Pancreas (tissue), 10 donors: ENCODE results near the gene BCLAF1. TPM values are rescaled to one million over a fixed set of nuclear protein-coding genes. Genes with fewer than 3 reads are reported as not detected.

Experiments used
- ATAC-seq, 4 donors: fragments of 200-7000 bp; cut with Tn5 transposase; one replicate each; pipeline versions ENCODE4 v1.8.0 to v1.9.1; 2020; ENCODE audit warnings: mild to moderate bottlenecking in 4 of 4, moderate library complexity in 4 of 4
- DNase-seq, 6 donors: peaks; one replicate each; pipeline ENCODE4 v3.0.0-alpha.2; 2020
- FAIRE-seq: peaks from 2 replicates; lab custom pipeline; 2012; peaks lifted over from hg19 to GRCh38; lab: Jason Lieb, UNC
- H3K27ac ChIP-seq, 4 donors: fragments of 200-600 bp; sonication (generic); 1 replicate in 3 of 4; 2 replicates in 1 of 4; pipeline versions ENCODE4 v1.5.0 to v1.8.0; 2020
- H3K27me3 ChIP-seq, 4 donors: fragments of 200-600 bp; one replicate each; pipeline ENCODE4 v1.8.0; 2021
- H3K36me3 ChIP-seq, 3 donors: fragments of 200-600 bp; sonication (generic) in 1 of 3; one replicate each; pipeline versions ENCODE4 v1.5.0 to v1.8.0; 2020 to 2021
- H3K4me1 ChIP-seq, 3 donors: fragments of 200-600 bp; one replicate each; pipeline ENCODE4 v1.8.0; 2021
- H3K4me3 ChIP-seq, 4 donors: fragments of 200-600 bp; sonication (generic) in 2 of 4; one replicate each; pipeline versions ENCODE4 v1.5.0 to v1.8.0; 2020 to 2021
- H3K9me3 ChIP-seq, 4 donors: fragments of 200-600 bp; one replicate each; pipeline ENCODE4 v1.8.0; 2021
- CTCF ChIP-seq, 4 donors: fragments of 200-600 bp; sonication (generic) in 3 of 4; IDR thresholded peaks; one replicate each; pipeline versions ENCODE4 v1.5.0 to v1.8.0; 2021; ENCODE audit warnings: antibody characterized with exemption in 4 of 4
- WGBS, 2 donors: extraction: QIAGEN DNeasy Blood & Tissue Kit; methylation state at CpG; one replicate each; pipeline ENCODE4 v1.1.7; 2013; 5-methylcytosine and 5-hydroxymethylcytosine counted together
- intact Hi-C, 3 donors: fragments of 100-400 bp; cut with DNase I; formaldehyde crosslinking; loops; one replicate each; pipeline versions ENCODE4 v1.11.1 to v1.14.2; 2022
- polyA plus RNA-seq, 2 donors: library from polyadenylated mRNA; stranded (reverse); fragments of 200-250 nt; gene quantifications; one replicate each; pipeline ENCODE4 v1.2.3, GENCODE V29; 2013
- total RNA-seq, 6 donors: library from RNA; stranded (reverse); fragmentation: NEBNext Ultra II Directional in 4 of 6; extraction: Animal tissue kit (Norgen Biotek cat#: 25700) in 4 of 6; gene quantifications; one replicate each; pipeline versions ENCODE4 v1.2.1 to v1.2.4, GENCODE V29; 2021 to 2023
- donor health status: healthy with polysubstance abuse.
- donor health status: DM: no; HTN: no; CAD: no; lungs with moderate emphysema.
- donor health status: DM: no; HTN: no; CAD: no.
- donor health status: control.
- donor health status: control.
- donor health status: Bipolar disorder and iron deficiency.
- donor health status: DM: yes; HTN: yes; CAD: no.
- donor health status: DM: no; HTN: no; CAD: no.
- donor health status: DM: no; HTN: no; CAD: no.
- donor health status: DM: yes; HTN: yes; CAD: no.

Gene BCLAF1
- total and polyA plus RNA-seq, 8 donors = 14.5 to 73.3 (median 43.5) TPM

DNA sequence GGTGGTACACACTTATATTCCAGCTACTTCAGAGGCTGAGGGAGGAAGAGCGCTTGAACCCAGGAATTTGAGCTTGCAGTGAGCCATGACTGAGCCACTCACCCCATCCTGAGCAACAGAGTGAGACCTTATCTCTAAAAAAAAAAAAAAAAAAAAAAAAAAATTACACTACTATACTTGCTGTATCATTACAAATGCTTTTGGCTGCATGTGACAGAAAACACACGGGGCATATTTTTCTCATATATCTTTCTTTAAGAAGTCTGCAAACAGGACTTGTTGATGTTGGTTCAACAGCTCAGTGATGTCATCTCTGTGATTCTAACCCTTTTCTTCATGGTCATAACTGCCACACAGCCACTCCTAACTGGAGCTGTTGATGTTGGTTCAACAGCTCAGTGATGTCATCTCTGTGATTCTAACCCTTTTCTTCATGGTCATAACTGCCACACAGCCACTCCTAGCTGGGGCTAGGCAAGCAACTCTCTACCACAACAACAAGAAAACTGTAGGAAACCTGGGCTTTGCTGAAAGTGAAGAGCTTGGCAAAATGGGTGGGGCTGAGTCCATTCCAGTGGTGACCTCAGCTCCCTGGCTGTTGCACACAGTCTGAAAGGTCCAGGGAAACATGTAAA lies 59.3 kb downstream of the BCLAF1 start:
- Histone ChIP-seq H3K27me3 (no peaks in the 10 kb centered on the region), H3K4me3 (no peak overlapping the region), H3K9me3 (no peaks in the 10 kb centered on the region), H3K27ac (no peak overlapping the region), H3K36me3 (no peaks in the 10 kb centered on the region), H3K4me1 (peaks cover 0 to 5% (median 0%) of the 10 kb centered on the region in 3 donors)
- no peak for FAIRE-seq
- WGBS, 2 donors = 74% methylated on average over 2 of the region's 2 CpGs
- no peak for DNase-seq
- ATAC-seq = peak in 2 of 4 donors; percentile 33 to 35
- TF ChIP-seq CTCF (IDR thresholded peaks at IDR 0.05) = no peak
- intact Hi-C loops = loop anchor here in 1 of 3 donors (10.0 kb wide), 1 partner anchor 696 kb away; no protein-coding TSS in a partner anchor

- Histone ChIP-seq H3K27ac (no peak overlapping the region), H3K9me3 (no peaks in the 10 kb centered on the region), H3K4me3 (no peak overlapping the region), H3K36me3 (no peaks in the 10 kb centered on the region), H3K27me3 (no peaks in the 10 kb centered on the region), H3K4me1 (peaks cover 0 to 5% (median 0%) of the 10 kb centered on the region in 3 donors)
- DNase-seq (no peak), FAIRE-seq (no peak), ATAC-seq (no peak)
- intact Hi-C loops = loop anchor here in 2 of 3 donors (5.0 to 10.0 kb wide), 2 partner anchors 694 to 697 kb away; no protein-coding TSS in a partner anchor
- 89 to 91% methylated on average over 2 of the region's 2 CpGs for WGBS, 2 donors
- no peak for TF ChIP-seq CTCF (IDR thresholded peaks at IDR 0.05)
Measured at GRCh38 chr6:136228814-136229213, 60.8 kb downstream of the BCLAF1 start.

DNA sequence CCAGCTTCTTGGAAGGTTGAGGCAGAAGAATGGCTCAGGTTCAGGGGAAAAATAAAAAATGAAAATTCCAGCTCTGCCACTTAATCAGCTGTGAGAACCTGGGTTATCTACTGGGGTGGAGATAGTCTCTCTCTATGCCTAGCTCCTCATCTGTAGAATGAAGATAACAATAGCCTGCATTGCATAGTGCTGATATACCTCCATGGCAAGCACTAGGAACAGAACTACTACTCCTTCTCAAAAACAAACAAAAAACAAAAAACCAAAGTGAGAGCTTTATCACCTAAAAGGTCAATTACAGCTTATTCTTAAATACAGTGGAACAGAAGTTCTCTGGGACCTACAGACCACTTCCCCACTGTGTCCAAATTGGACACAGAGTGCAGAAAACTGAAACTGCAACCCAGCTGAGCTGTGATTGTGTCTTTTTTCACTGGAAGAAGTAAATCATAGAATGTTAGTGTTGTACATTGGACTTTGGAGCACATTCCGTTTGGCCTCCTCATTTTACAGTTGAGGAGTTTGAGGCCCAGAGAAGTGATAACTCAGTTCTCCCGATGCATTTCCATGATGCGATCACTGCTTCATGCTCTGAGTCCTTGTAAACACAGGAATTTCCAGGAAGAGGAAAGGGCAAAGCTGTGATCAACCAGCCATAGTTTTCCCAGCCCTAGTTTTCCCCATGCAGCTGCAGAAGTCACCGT lies 62.8 kb downstream of the BCLAF1 start:
- 80 to 84% methylated on average over 4 of the region's 4 CpGs for WGBS, 2 donors
- TF ChIP-seq CTCF (IDR thresholded peaks at IDR 0.05) = no peak
- no peak for DNase-seq
- intact Hi-C loops = loop anchor here in 2 of 3 donors (5.0 to 10.0 kb wide), 2 partner anchors 692 to 695 kb away; no protein-coding TSS in a partner anchor
- H3K27ac ChIP-seq = no peak overlapping the region
- peak; percentile 17 to 63 (median 58) for ATAC-seq
- H3K9me3 ChIP-seq = no peaks in the 10 kb centered on the region
- H3K4me3 ChIP-seq = peak overlapping the region in 2 of 4 donors; percentile 17 to 27
- H3K4me1 ChIP-seq = peaks cover 0 to 5% (median 0%) of the 10 kb centered on the region in 3 donors
- FAIRE-seq = no peak
- no peaks in the 10 kb centered on the region for H3K36me3 ChIP-seq
- H3K27me3 ChIP-seq = no peaks in the 10 kb centered on the region

DNA sequence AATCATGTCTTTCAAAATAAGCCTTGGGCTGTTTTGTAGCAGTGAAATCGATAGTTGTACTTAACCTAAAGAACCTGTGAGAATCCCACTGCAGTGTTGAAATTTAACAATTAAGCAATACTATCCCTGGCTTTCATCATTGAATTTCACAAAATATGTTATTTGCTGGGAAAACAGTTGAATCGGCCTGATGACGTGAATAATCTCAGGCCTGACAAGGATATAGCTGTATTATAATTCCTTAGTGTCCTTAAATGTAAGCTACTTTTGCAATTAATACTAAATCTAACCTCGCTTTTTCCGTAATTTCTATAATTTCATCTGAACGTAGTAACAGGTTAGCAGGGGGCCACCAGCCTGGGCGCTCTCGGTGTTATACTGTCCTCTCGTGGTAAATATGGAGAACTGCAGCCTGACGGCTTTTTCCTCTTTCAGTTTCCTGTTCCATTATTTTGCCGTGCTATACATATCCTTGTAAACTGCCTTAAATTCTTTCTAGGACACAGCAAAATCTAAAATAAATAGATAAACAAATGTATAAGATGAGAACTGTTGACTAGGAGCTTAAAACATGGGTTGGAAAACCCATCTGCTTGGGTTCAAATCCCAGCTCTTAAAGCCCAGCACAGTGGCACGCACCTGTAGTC lies 63.5 kb downstream of the BCLAF1 start:
- intact Hi-C loops = loop anchor here in 2 of 3 donors (5.0 to 10.0 kb wide), 2 partner anchors 691 to 694 kb away; no protein-coding TSS in a partner anchor
- Histone ChIP-seq H3K27ac (no peak overlapping the region), H3K9me3 (no peaks in the 10 kb centered on the region), H3K4me1 (peaks cover 0 to 5% (median 0%) of the 10 kb centered on the region in 3 donors), H3K36me3 (no peaks in the 10 kb centered on the region), H3K27me3 (no peaks in the 10 kb centered on the region), H3K4me3 (peak overlapping the region in 2 of 4 donors; percentile 17 to 27)
- peak in 4 of 6 donors; percentile 21 to 69 (median 49) for DNase-seq
- WGBS, 2 donors = 7 to 9% methylated on average over 12 of the region's 12 CpGs
- no peak for FAIRE-seq
- peak; percentile 82 to 98 (median 96) for ATAC-seq
- TF ChIP-seq CTCF (IDR thresholded peaks at IDR 0.05) = peak; percentile 99 to 100 (median 99)
